Fibroblast of lung (primary cell): ENCODE data around the gene JUP.
"Not testable (repeated sequence)": the region's sequence is repeated elsewhere in the genome, so short reads cannot be mapped to it uniquely, and the experiment has no call there.

Source experiments
- EZH2 ChIP-seq: IDR thresholded peaks from 2 replicates; pipeline ENCODE4 v1.5.1; 2012; ENCODE audit warnings: low read length, control low read depth, mild to moderate bottlenecking; ENCODE audit errors: missing control alignments
- TF ChIP-seq, protein P1 (sequence below), 2 donors: IDR thresholded peaks in 1 of 2; conservative IDR thresholded peaks in 1 of 2; 1 replicate in 1 of 2; 2 replicates in 1 of 2; pipeline ENCODE4 v1.5.1; 2011 to 2012; ENCODE audit warnings: low read length in 2 of 2, control low read depth in 1 of 2, inconsistent platforms in 1 of 2, low read depth in 1 of 2, mild to moderate bottlenecking in 1 of 2

DNA sequence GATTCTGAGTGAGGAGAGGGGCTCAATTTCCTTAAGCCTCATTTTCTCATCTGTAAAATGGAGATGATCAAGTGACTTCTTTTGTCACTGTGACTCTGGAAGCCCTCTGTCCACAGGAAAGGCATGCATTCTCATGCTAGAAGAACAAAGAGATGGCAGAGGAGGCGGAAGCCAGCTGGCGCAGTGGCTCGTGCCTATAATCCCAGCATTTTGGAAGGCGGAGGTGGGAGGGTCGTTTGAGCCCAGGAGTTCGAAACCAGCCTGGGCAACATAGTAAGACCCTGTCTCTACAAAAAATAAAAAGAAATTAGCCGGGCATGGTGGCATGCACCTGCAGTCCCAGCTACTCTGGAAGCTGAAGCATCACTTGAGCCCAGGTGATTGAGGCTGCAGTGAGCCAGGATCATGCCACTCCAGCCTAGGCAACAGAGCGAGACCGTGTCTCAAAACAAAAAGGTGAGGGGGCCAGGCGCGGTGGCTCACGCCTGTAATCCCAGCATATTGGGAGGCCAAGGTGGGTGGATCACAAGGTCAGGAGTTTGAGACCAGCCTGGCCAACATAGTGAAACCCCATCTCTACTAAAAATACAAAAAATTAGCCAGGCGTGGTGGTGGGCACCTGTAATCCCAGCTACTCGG is 10.1 kb downstream of the JUP start:
- TF ChIP-seq, protein P1, sequence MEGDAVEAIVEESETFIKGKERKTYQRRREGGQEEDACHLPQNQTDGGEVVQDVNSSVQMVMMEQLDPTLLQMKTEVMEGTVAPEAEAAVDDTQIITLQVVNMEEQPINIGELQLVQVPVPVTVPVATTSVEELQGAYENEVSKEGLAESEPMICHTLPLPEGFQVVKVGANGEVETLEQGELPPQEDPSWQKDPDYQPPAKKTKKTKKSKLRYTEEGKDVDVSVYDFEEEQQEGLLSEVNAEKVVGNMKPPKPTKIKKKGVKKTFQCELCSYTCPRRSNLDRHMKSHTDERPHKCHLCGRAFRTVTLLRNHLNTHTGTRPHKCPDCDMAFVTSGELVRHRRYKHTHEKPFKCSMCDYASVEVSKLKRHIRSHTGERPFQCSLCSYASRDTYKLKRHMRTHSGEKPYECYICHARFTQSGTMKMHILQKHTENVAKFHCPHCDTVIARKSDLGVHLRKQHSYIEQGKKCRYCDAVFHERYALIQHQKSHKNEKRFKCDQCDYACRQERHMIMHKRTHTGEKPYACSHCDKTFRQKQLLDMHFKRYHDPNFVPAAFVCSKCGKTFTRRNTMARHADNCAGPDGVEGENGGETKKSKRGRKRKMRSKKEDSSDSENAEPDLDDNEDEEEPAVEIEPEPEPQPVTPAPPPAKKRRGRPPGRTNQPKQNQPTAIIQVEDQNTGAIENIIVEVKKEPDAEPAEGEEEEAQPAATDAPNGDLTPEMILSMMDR (conservative IDR thresholded peaks at IDR 0.05 in 1 of 2, IDR thresholded peaks at IDR 0.05 in 1 of 2; ENCODE audit: low read depth in 1 of 2, low read length in 2 of 2) = not testable (repeated sequence)
- not testable (repeated sequence) for TF ChIP-seq EZH2
